HCT116 (cell line): ENCODE results near the gene ALG1. TPM values are rescaled to one million over a fixed set of nuclear protein-coding genes. Genes with fewer than 3 reads are reported as not detected.

Source experiments
- ATAC-seq: fragments of 200-7000 bp; cut with Tn5 transposase; 2 replicates; pipeline ENCODE4 v1.9.1; 2020; ENCODE audit warnings: mild to moderate bottlenecking, moderate library complexity
- BruUV-seq: library from RNA; stranded (reverse); fragments of 400-500 nt; replicated peaks from 2 replicates; lab custom pipeline; 2021; lab: Mats Ljungman, UMichigan
- CTCF ChIA-PET: fragments of 300-600 bp; sonication (Branson Sonifier 250); formaldehyde crosslinking; loops from one replicate; lab custom pipeline; 2021; ENCODE audit warnings: antibody characterized with exemption; lab: Charles Lee
- POLR2A ChIA-PET: fragments of 300-600, 350-600 bp; sonication (Branson Sonifier 250); formaldehyde crosslinking; loops from one replicate; lab custom pipeline; 2021; ENCODE audit warnings: antibody characterized with exemption; lab: Charles Lee
- RAD21 ChIA-PET, 2 experiments: fragments of 300-600 bp; sonication (Branson Sonifier 250); formaldehyde crosslinking; loops; one replicate each; lab custom pipeline; 2023; ENCODE audit warnings: low total read pairs in 2 of 2; ENCODE audit not compliant: uncharacterized antibody in 2 of 2, unreplicated experiment in 2 of 2, low non-redundant PET in 1 of 2; lab: Charles Lee
- DNase-seq: peaks from one replicate; pipeline ENCODE4 v3.0.0-alpha.2; 2010; ENCODE audit warnings: low read depth, low spot score
- H2AFZ ChIP-seq: fragments of 200-600 bp; shearing (Covaris generic), sonication (generic); 2 replicates; pipeline ENCODE4 v1.6.1; 2017; ENCODE audit warnings: low read depth, mixed run types, mixed read lengths, antibody characterized with exemption, low read length; ENCODE audit not compliant: poor library complexity, severe bottlenecking
- H3K27ac ChIP-seq: 2 replicates; pipeline ENCODE4 v1.5.1; 2012; ENCODE audit warnings: low read depth, low read length
- H3K27me3 ChIP-seq: fragments of 200-600 bp; sonication (generic); 2 replicates; pipeline ENCODE4 v1.6.1; 2016; ENCODE audit warnings: mixed run types, low read length, mixed read lengths; ENCODE audit not compliant: insufficient read depth
- H3K36me3 ChIP-seq, 2 experiments: fragments of 200-500 bp in 1 of 2; fragments of 200-600 bp in 1 of 2; sonication (Bioruptor generic) in 1 of 2; sonication (generic) in 1 of 2; 2 replicates each; pipeline versions ENCODE4 v1.5.1 to v1.6.1; 2014 to 2016; ENCODE audit warnings: low read length in 2 of 2, inconsistent platforms in 1 of 2, mixed read lengths in 1 of 2, mixed run types in 1 of 2; ENCODE audit not compliant: insufficient read depth in 2 of 2, control insufficient read depth in 1 of 2
- H3K4me1 ChIP-seq, 2 experiments: fragments of 200-600 bp in 1 of 2; sonication (generic) in 1 of 2; 2 replicates each; pipeline versions ENCODE4 v1.5.1 to v1.6.1; 2012 to 2017; ENCODE audit warnings: low read length in 2 of 2, inconsistent platforms in 1 of 2, mild to moderate bottlenecking in 1 of 2, mixed read lengths in 1 of 2, mixed run types in 1 of 2, moderate library complexity in 1 of 2; ENCODE audit not compliant: insufficient read depth in 2 of 2, control insufficient read depth in 1 of 2
- H3K4me2 ChIP-seq: fragments of 200-600 bp; sonication (generic); 2 replicates; pipeline ENCODE4 v1.6.1; 2017; ENCODE audit warnings: mixed run types, low read length, mixed read lengths
- H3K4me3 ChIP-seq, 2 experiments: fragments of 200-600 bp in 1 of 2; sonication (generic) in 1 of 2; replicated peaks in 1 of 2; 2 replicates each; pipeline ENCODE4 v1.5.1; 2011 to 2016; ENCODE audit warnings: low read length in 2 of 2, control low read depth in 1 of 2, low read depth in 1 of 2, mild to moderate bottlenecking in 1 of 2, mixed read lengths in 1 of 2, mixed run types in 1 of 2
- H3K79me2 ChIP-seq: fragments of 200-600 bp; sonication (generic); 2 replicates; pipeline ENCODE4 v1.6.1; 2017; ENCODE audit warnings: mild to moderate bottlenecking, mixed run types, low read length, moderate library complexity, mixed read lengths; ENCODE audit not compliant: insufficient read depth
- H3K9ac ChIP-seq: fragments of 200-600 bp; sonication (generic); 2 replicates; pipeline ENCODE4 v1.6.1; 2016; ENCODE audit warnings: low read length, mixed read lengths
- H3K9me2 ChIP-seq: fragments of 200-600 bp; sonication (generic), shearing (Covaris generic); 2 replicates; pipeline ENCODE4 v1.6.1; 2017; ENCODE audit warnings: mixed run types, mild to moderate bottlenecking, moderate library complexity; ENCODE audit not compliant: insufficient read depth
- H3K9me3 ChIP-seq, 2 experiments: fragments of 200-500 bp in 1 of 2; fragments of 200-600 bp in 1 of 2; sonication (Bioruptor generic) in 1 of 2; sonication (generic) in 1 of 2; 2 replicates each; pipeline ENCODE4 v1.6.1; 2014 to 2017; ENCODE audit warnings: low read length in 2 of 2, mixed read lengths in 2 of 2, inconsistent platforms in 1 of 2, low read depth in 1 of 2, mild to moderate bottlenecking in 1 of 2, mixed run types in 1 of 2, moderate library complexity in 1 of 2; ENCODE audit not compliant: control insufficient read depth in 1 of 2, insufficient read depth in 1 of 2
- H4K20me1 ChIP-seq: fragments of 200-600 bp; sonication (generic), shearing (Covaris generic); 2 replicates; pipeline ENCODE4 v1.6.1; 2017; ENCODE audit warnings: mixed run types, mild to moderate bottlenecking, moderate library complexity; ENCODE audit not compliant: insufficient read depth
- CBX3 ChIP-seq: IDR thresholded peaks from 2 replicates; pipeline ENCODE4 v1.6.1; 2012; ENCODE audit warnings: low read depth
- CTCF ChIP-seq, 3 experiments: fragments of 200-600 bp in 1 of 3; sonication (generic) in 1 of 3; IDR thresholded peaks in 2 of 3; conservative IDR thresholded peaks in 1 of 3; 2 replicates each; pipeline ENCODE4 v1.5.1; 2012 to 2017; ENCODE audit warnings: low read depth in 2 of 3, low read length in 2 of 3, antibody characterized with exemption in 1 of 3, borderline replicate concordance in 1 of 3, control low read depth in 1 of 3, mild to moderate bottlenecking in 1 of 3, mixed read lengths in 1 of 3, mixed run types in 1 of 3, moderate library complexity in 1 of 3; ENCODE audit not compliant: insufficient read depth in 1 of 3
- EGR1 ChIP-seq: IDR thresholded peaks from 2 replicates; pipeline ENCODE4 v1.6.1; 2012; ENCODE audit warnings: low read depth
- EZH2 ChIP-seq: fragments of 200-600 bp; sonication (generic); IDR thresholded peaks from 2 replicates; pipeline ENCODE4 v1.6.1; 2017; ENCODE audit warnings: antibody characterized with exemption, mixed run types
- FOSL1 ChIP-seq: IDR thresholded peaks from 2 replicates; pipeline ENCODE4 v1.6.1; 2012; ENCODE audit warnings: low read depth
- JUND ChIP-seq: IDR thresholded peaks from 2 replicates; pipeline ENCODE4 v1.6.1; 2012
- POLR2A ChIP-seq: IDR thresholded peaks from 2 replicates; pipeline ENCODE4 v1.7.0; 2011; ENCODE audit warnings: borderline replicate concordance; ENCODE audit not compliant: insufficient read depth, insufficient read length; ENCODE audit errors: extremely low read depth
- RAD21 ChIP-seq: IDR thresholded peaks from 2 replicates; pipeline ENCODE4 v1.6.1; 2012; ENCODE audit warnings: low read depth, mild to moderate bottlenecking
- REST ChIP-seq: IDR thresholded peaks from 2 replicates; pipeline ENCODE4 v1.6.1; 2012; ENCODE audit warnings: low read depth
- TCF7L2 ChIP-seq: IDR thresholded peaks from 2 replicates; pipeline ENCODE4 v1.7.0; 2011; ENCODE audit warnings: borderline replicate concordance, inconsistent platforms; ENCODE audit not compliant: insufficient read depth, insufficient read length; ENCODE audit errors: extremely low read depth
- YY1 ChIP-seq: IDR thresholded peaks from 2 replicates; pipeline ENCODE4 v1.6.1; 2011; ENCODE audit warnings: low read length, low read depth, moderate library complexity, mild to moderate bottlenecking; ENCODE audit not compliant: insufficient replicate concordance; ENCODE audit errors: extremely low read depth
- ZBTB33 ChIP-seq: IDR thresholded peaks from 2 replicates; pipeline ENCODE4 v1.6.1; 2011; ENCODE audit warnings: mild to moderate bottlenecking, low read length, moderate library complexity; ENCODE audit not compliant: insufficient replicate concordance; ENCODE audit errors: extremely low read depth
- intact Hi-C: fragments of 100-400 bp; cut with micrococcal nuclease; formaldehyde crosslinking; loops from 2 replicates; pipeline ENCODE4 v1.10.0; 2022
- total RNA-seq: library from RNA; stranded (reverse); gene quantifications from one replicate; pipeline ENCODE4 v1.2.1, GENCODE V29; 2021; ENCODE audit not compliant: unreplicated experiment

ALG1 gene
- total RNA-seq, 1 experiment from 2014 or later: 27.1 TPM

GRCh38 chr16:5072334-5073278, 963 bp downstream of the ALG1 start:
- Histone ChIP-seq H3K9me2 (no peaks in the 10 kb centered on the region), H3K4me3 (peak overlapping the region; percentile 63 to 94), H3K9ac (peak overlapping the region; percentile 91), H4K20me1 (no peaks in the 10 kb centered on the region), H3K4me2 (peak overlapping the region; percentile 92), H2AFZ (no peak overlapping the region), H3K4me1 (peaks cover 4 to 16% of the 10 kb centered on the region in 2 experiments; a peak in 3 of 4 replicates), H3K9me3 (no peaks in the 10 kb centered on the region), H3K36me3 (peaks cover 0 to 13% of the 10 kb centered on the region in 2 experiments; a peak in 2 of 4 replicates), H3K79me2 (peaks cover 33% of the 10 kb centered on the region), H3K27ac (peak overlapping the region; percentile 78), H3K27me3 (no peaks in the 10 kb centered on the region)
- RAD21 ChIA-PET: no interaction called here
- BruUV-seq: no TSS peak
- CTCF ChIA-PET: no interaction called here
- DNase-seq (no peak), ATAC-seq (peak; percentile 17)
- POLR2A ChIA-PET: no interaction called here
- no peak for TF ChIP-seq TCF7L2
- no peak for TF ChIP-seq EZH2
- no peak for TF ChIP-seq EGR1
- TF ChIP-seq CTCF (IDR thresholded peaks at IDR 0.05 in 2 of 3, conservative IDR thresholded peaks at IDR 0.05 in 1 of 3; ENCODE audit: borderline replicate concordance in 1 of 3, insufficient read depth in 1 of 3, low read depth in 2 of 3, low read length in 2 of 3): no peak
- TF ChIP-seq YY1: no peak
- no peak for TF ChIP-seq FOSL1
- TF ChIP-seq REST: no peak
- TF ChIP-seq ZBTB33: no peak
- no peak for TF ChIP-seq CBX3
- TF ChIP-seq JUND: no peak
- no peak for TF ChIP-seq POLR2A
- no peak for TF ChIP-seq RAD21
- intact Hi-C loops: no loop called here
